K562 (cell line): ENCODE measurements around the gene YJEFN3. TPM values are rescaled to one million over a fixed set of nuclear protein-coding genes. Genes with fewer than 3 reads are reported as not detected.
A peak's percentile ranks its signal among the peaks of the same experiment; 100 is the strongest.

Experiments used
- ATAC-seq: fragments of 200-7000 bp; cut with Tn5 transposase; 3 replicates; pipeline ENCODE4 v1.9.1; 2020; ENCODE audit warnings: moderate library complexity
- BruUV-seq: library from RNA; stranded (reverse); fragments of 400-500 nt; replicated peaks from 2 replicates; lab custom pipeline; 2021; lab: Mats Ljungman, UMichigan
- CTCF ChIA-PET: fragments of 300-600 bp; formaldehyde crosslinking; extraction: SDS; loops from one replicate; lab custom pipeline; 2021; ENCODE audit warnings: low intra/inter-chr PET ratio; lab: Yijun Ruan, JAX
- POLR2A ChIA-PET: fragments of 300-600, 350-650 bp; sonication (Branson Sonifier 250); formaldehyde crosslinking; extraction: SDS; loops from one replicate; lab custom pipeline; 2021; ENCODE audit warnings: antibody characterized with exemption, inconsistent platforms; lab: Yijun Ruan, JAX
- DNase-seq, 4 experiments: peaks; one replicate each; pipeline versions ENCODE4 v3.0.0 to v3.0.0-alpha.2; 2011 to 2018; ENCODE audit warnings: low spot score in 3 of 4, mixed read lengths in 3 of 4; ENCODE audit errors: extremely low read depth in 1 of 4
- FAIRE-seq: peaks from 2 replicates; lab custom pipeline; 2011; peaks lifted over from hg19 to GRCh38; lab: Jason Lieb, UNC
- H2AFZ ChIP-seq: 2 replicates; pipeline ENCODE4 v1.6.0; 2011; ENCODE audit warnings: low read depth, low read length, control low read depth, inconsistent platforms
- H3K27ac ChIP-seq: fragments of 200-600 bp; 3 replicates; pipeline ENCODE4 v1.8.0; 2011; ENCODE audit warnings: low read depth, mild to moderate bottlenecking, control low read depth, inconsistent platforms, low read length, moderate library complexity, mixed read lengths; ENCODE audit errors: extremely low read depth
- H3K27me3 ChIP-seq, 2 experiments: fragments of 300-600 bp in 1 of 2; 2 replicates in 1 of 2; 3 replicates in 1 of 2; pipeline versions ENCODE4 v1.6.0 to v1.8.0; 2011; ENCODE audit warnings: inconsistent platforms in 2 of 2, low read length in 2 of 2, mild to moderate bottlenecking in 1 of 2, mixed read lengths in 1 of 2, moderate library complexity in 1 of 2; ENCODE audit not compliant: control insufficient read depth in 2 of 2, insufficient read depth in 2 of 2
- H3K36me3 ChIP-seq: fragments of 300-600 bp; 3 replicates; pipeline ENCODE4 v1.8.0; 2011; ENCODE audit warnings: mild to moderate bottlenecking, low read length, inconsistent platforms; ENCODE audit not compliant: control insufficient read depth, insufficient read depth
- H3K4me1 ChIP-seq, 2 experiments: fragments of 200-600 bp in 1 of 2; replicated peaks in 1 of 2; 2 replicates in 1 of 2; 3 replicates in 1 of 2; pipeline versions ENCODE4 v1.5.1 to v1.8.0; 2011; ENCODE audit warnings: inconsistent platforms in 2 of 2, low read length in 2 of 2, mild to moderate bottlenecking in 1 of 2, mixed read lengths in 1 of 2, moderate library complexity in 1 of 2; ENCODE audit not compliant: control insufficient read depth in 2 of 2, insufficient read depth in 2 of 2
- H3K4me2 ChIP-seq: 2 replicates; pipeline ENCODE4 v1.6.1; 2011; ENCODE audit warnings: low read length, control low read depth, inconsistent platforms, mixed read lengths; ENCODE audit not compliant: insufficient read depth
- H3K4me3 ChIP-seq: fragments of 200-600 bp; sonication (generic), shearing (Covaris generic); 2 replicates; pipeline ENCODE4 v1.5.1; 2016; ENCODE audit warnings: control low read depth, inconsistent platforms
- H3K79me2 ChIP-seq: fragments of 200-600 bp; 3 replicates; pipeline ENCODE4 v1.8.0; 2011; ENCODE audit warnings: low read length, inconsistent platforms; ENCODE audit not compliant: control insufficient read depth, insufficient read depth
- H3K9ac ChIP-seq, 2 experiments: 2 replicates each; pipeline versions ENCODE4 v1.6.0 to v1.6.1; 2011; ENCODE audit warnings: low read depth in 2 of 2, low read length in 2 of 2, control low read depth in 1 of 2, inconsistent platforms in 1 of 2, mild to moderate bottlenecking in 1 of 2, mixed read lengths in 1 of 2; ENCODE audit not compliant: insufficient read depth in 1 of 2
- H3K9me1 ChIP-seq: one replicate; pipeline ENCODE4 v1.6.0; 2011; ENCODE audit warnings: inconsistent platforms, mild to moderate bottlenecking, low read length, moderate library complexity; ENCODE audit not compliant: control insufficient read depth, insufficient read depth
- H3K9me3 ChIP-seq: replicated peaks from 2 replicates; pipeline ENCODE4 v1.5.1; 2011; ENCODE audit warnings: low read depth, low read length, inconsistent platforms; ENCODE audit not compliant: control insufficient read depth, insufficient read depth
- H4K20me1 ChIP-seq: replicated peaks from 2 replicates; pipeline ENCODE4 v1.6.1; 2011; ENCODE audit warnings: low read length, inconsistent platforms, mixed read lengths; ENCODE audit not compliant: control insufficient read depth, insufficient read depth
- ELF1 ChIP-seq: fragments of 200-800 bp; sonication (Bioruptor generic); IDR thresholded peaks from 2 replicates; pipeline ENCODE4 v1.6.1; 2016; ENCODE audit warnings: missing genetic modification characterization, missing compliant biosample characterization
- HBP1 ChIP-seq: fragments of 450-650 bp; formaldehyde crosslinking; IDR thresholded peaks from 2 replicates; pipeline ENCODE4 v1.4.0; 2022; ENCODE audit warnings: missing genetic modification characterization
- RBM25 ChIP-seq: fragments of 200-400 bp; formaldehyde crosslinking; IDR thresholded peaks from 2 replicates; pipeline ENCODE4 v1.6.1; 2018; ENCODE audit warnings: low read length, low read depth, moderate library complexity; ENCODE audit not compliant: severe bottlenecking
- REST ChIP-seq, 2 experiments: fragments of 450-650 bp; formaldehyde crosslinking in 1 of 2; IDR thresholded peaks; 2 replicates each; pipeline versions ENCODE4 v1.4.0 to v1.6.1; 2014 to 2020; ENCODE audit warnings: mild to moderate bottlenecking in 2 of 2, borderline replicate concordance in 1 of 2, low read depth in 1 of 2
- STAG1 ChIP-seq: sonication (generic); formaldehyde crosslinking; IDR thresholded peaks from 2 replicates; pipeline ENCODE4 v1.5.0; 2020; ENCODE audit warnings: missing genetic modification reagents, borderline replicate concordance
- ZFP36 ChIP-seq: fragments of 150-350 bp; IDR thresholded peaks from 2 replicates; pipeline ENCODE4 v1.6.1; 2018; ENCODE audit warnings: low read length, low read depth; ENCODE audit not compliant: partially characterized antibody
- ZNF740 ChIP-seq, 3 experiments: fragments of 200-800 bp in 1 of 3; sonication (Bioruptor generic) in 1 of 3; sonication (generic) in 1 of 3; formaldehyde crosslinking in 1 of 3; IDR thresholded peaks; 2 replicates each; pipeline versions ENCODE4 v1.6.1 to v1.8.0; 2016 to 2022; ENCODE audit warnings: mild to moderate bottlenecking in 2 of 3, missing compliant biosample characterization in 2 of 3, missing genetic modification characterization in 2 of 3, missing genetic modification reagents in 1 of 3
- WGBS: fragments of 100-300 bp; shearing (Covaris generic); methylation state at CpG from one replicate; pipeline ENCODE4 v1.1.6; 2016; ENCODE audit warnings: low coverage, mixed read lengths; ENCODE audit not compliant: insufficient coverage; ENCODE audit errors: missing lambda C conversion rate; 5-methylcytosine and 5-hydroxymethylcytosine counted together
- in situ Hi-C: fragments of 300-500 bp; cut with MboI; formaldehyde crosslinking; loops from 4 replicates; pipeline ENCODE4 v1.15.0; 2018; ENCODE audit warnings: inconsistent platforms, mixed read lengths
- intact Hi-C: fragments of 100-400 bp; cut with micrococcal nuclease; formaldehyde crosslinking; loops from 2 replicates; pipeline ENCODE4 v1.14.2; 2022
- polyA plus RNA-seq, 8 experiments: library from polyadenylated mRNA; depleted of rRNA in 4 of 8; stranded (reverse) in 5 of 8; unstranded in 3 of 8; fragments of >200 nt; fragmentation: Nextera tagmentation in 2 of 8; fragmentation: Illumina TruSeq in 1 of 8; extraction: Ambion mirVana in 2 of 8; extraction: Trizol in 1 of 8; gene quantifications; 2 replicates each; pipeline versions ENCODE4 v1.2.1 to v1.2.3, GENCODE V29; 2011 to 2014; ENCODE audit warnings: inconsistent platforms in 1 of 8, missing spikeins in 1 of 8
- total RNA-seq, 7 experiments: library from RNA; depleted of rRNA in 6 of 7; stranded (reverse); fragments of >200 nt in 6 of 7; fragmentation: Illumina TruSeq in 2 of 7; extraction: Trizol in 2 of 7; gene quantifications; 2 replicates each; pipeline versions ENCODE4 v1.2.1 to v1.2.3, GENCODE V29; 2011 to 2021; ENCODE audit warnings: low replicate concordance in 1 of 7

Gene YJEFN3
- total and polyA plus RNA-seq, 9 of the 15 experiments (the other 6 are each of a cell fraction or from before 2014, with no cell fraction given) = 0.04 to 5.8 (median 1.3) TPM; not detected in 1

GRCh38 chr19:19552798-19553197 lies 24.1 kb downstream of the YJEFN3 start:
- Histone ChIP-seq H2AFZ (no peak overlapping the region), H3K9me3 (no peaks in the 10 kb centered on the region), H3K36me3 (no peaks in the 10 kb centered on the region), H3K27ac (no peak overlapping the region), H4K20me1 (0 out of 2 replicates have a peak, but pooled peaks cover 5% of the 10 kb centered on the region), H3K9ac (no peak overlapping the region), H3K79me2 (no peaks in the 10 kb centered on the region), H3K4me1 (peaks cover 0 to 30% of the 10 kb centered on the region in 2 experiments; a peak in 2 of 5 replicates), H3K4me2 (no peak overlapping the region), H3K4me3 (no peak overlapping the region), H3K27me3 (peaks cover 2 to 34% of the 10 kb centered on the region in 2 experiments; a peak in 4 of 5 replicates), H3K9me1 (no peaks in the 10 kb centered on the region)
- intact Hi-C loops (loop anchor here (5.0 kb wide), 1 partner anchor 90 kb away; the partner anchor contains the start of gene GMIP), in situ Hi-C loops (loop anchor here (10.0 kb wide), 1 partner anchor 402 kb away; no protein-coding TSS in a partner anchor)
- ChIA-PET CTCF (interaction anchor here (1.1 kb wide), 1 partner anchor 687 kb away, joined by 3 read pairs; no protein-coding TSS in a partner anchor), POLR2A (interaction anchor here (0.6 to 0.8 kb wide), 3 partner anchors 12 to 253 kb away, joined by 3 to 4 read pairs (median 3); no protein-coding TSS in a partner anchor)
- DNase-seq = peak; percentile 57 to 74 (median 72)
- no TSS peak for BruUV-seq
- ATAC-seq = peak; percentile 80
- no peak for FAIRE-seq
- 2% methylated on average over 5 of the region's 6 CpGs for WGBS
- TF ChIP-seq HBP1 (no peak), ZNF740 (CRISPR knock-in tag; IDR thresholded peaks at IDR 0.05) (0 out of 2 replicates have a peak, but pooled peaks have one; percentile 15), ZNF740 (tag; IDR thresholded peaks at IDR 0.05) (peak in 1 of 2 experiments; percentile 69; a peak in 2 of 4 replicates), REST (IDR thresholded peaks at IDR 0.05; ENCODE audit: borderline replicate concordance) (peak; percentile 13; the same call in 1 of the 2 replicates), REST (CRISPR knock-in tag; IDR thresholded peaks at IDR 0.05; ENCODE audit: low read depth) (no peak), ELF1 (tag) (no peak), ZFP36 (peak; percentile 64), RBM25 (peak; percentile 38), STAG1 (peak; percentile 52; the same call in 1 of the 2 replicates)
